Tibial nerve (tissue), 4 donors: ENCODE measurements around the gene NPR1.

Source experiments
- EP300 ChIP-seq, 2 donors: sonication (generic); formaldehyde crosslinking; IDR thresholded peaks; one replicate each; pipeline ENCODE4 v1.6.1; 2017; ENCODE audit warnings: antibody characterized with exemption in 2 of 2, mild to moderate bottlenecking in 1 of 2
- POLR2A ChIP-seq, 2 donors: fragments of 450-650 bp; IDR thresholded peaks; one replicate each; pipeline ENCODE4 v1.6.1; 2017; ENCODE audit warnings: antibody characterized with exemption in 2 of 2, mild to moderate bottlenecking in 2 of 2, moderate library complexity in 2 of 2
- TF ChIP-seq, protein P1 (sequence below), 5 experiments: fragments of 200-600 bp in 3 of 5; fragments of 450-650 bp in 2 of 5; sonication (generic) in 3 of 5; IDR thresholded peaks; one replicate each; pipeline ENCODE4 v1.5.1; 2016 to 2019; ENCODE audit warnings: antibody characterized with exemption in 5 of 5, mild to moderate bottlenecking in 3 of 5, moderate library complexity in 2 of 5

GRCh38 chr1:153687346-153688125, 9.0 kb downstream of the NPR1 start:
- TF ChIP-seq, protein P1, sequence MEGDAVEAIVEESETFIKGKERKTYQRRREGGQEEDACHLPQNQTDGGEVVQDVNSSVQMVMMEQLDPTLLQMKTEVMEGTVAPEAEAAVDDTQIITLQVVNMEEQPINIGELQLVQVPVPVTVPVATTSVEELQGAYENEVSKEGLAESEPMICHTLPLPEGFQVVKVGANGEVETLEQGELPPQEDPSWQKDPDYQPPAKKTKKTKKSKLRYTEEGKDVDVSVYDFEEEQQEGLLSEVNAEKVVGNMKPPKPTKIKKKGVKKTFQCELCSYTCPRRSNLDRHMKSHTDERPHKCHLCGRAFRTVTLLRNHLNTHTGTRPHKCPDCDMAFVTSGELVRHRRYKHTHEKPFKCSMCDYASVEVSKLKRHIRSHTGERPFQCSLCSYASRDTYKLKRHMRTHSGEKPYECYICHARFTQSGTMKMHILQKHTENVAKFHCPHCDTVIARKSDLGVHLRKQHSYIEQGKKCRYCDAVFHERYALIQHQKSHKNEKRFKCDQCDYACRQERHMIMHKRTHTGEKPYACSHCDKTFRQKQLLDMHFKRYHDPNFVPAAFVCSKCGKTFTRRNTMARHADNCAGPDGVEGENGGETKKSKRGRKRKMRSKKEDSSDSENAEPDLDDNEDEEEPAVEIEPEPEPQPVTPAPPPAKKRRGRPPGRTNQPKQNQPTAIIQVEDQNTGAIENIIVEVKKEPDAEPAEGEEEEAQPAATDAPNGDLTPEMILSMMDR (IDR thresholded peaks at IDR 0.05), result no peak
- TF ChIP-seq EP300 (IDR thresholded peaks at IDR 0.05), result no peak
- TF ChIP-seq POLR2A (IDR thresholded peaks at IDR 0.05), result no peak
